ENCODE measurements around the gene NDUFV3.

- TF ChIP-seq, protein P1, sequence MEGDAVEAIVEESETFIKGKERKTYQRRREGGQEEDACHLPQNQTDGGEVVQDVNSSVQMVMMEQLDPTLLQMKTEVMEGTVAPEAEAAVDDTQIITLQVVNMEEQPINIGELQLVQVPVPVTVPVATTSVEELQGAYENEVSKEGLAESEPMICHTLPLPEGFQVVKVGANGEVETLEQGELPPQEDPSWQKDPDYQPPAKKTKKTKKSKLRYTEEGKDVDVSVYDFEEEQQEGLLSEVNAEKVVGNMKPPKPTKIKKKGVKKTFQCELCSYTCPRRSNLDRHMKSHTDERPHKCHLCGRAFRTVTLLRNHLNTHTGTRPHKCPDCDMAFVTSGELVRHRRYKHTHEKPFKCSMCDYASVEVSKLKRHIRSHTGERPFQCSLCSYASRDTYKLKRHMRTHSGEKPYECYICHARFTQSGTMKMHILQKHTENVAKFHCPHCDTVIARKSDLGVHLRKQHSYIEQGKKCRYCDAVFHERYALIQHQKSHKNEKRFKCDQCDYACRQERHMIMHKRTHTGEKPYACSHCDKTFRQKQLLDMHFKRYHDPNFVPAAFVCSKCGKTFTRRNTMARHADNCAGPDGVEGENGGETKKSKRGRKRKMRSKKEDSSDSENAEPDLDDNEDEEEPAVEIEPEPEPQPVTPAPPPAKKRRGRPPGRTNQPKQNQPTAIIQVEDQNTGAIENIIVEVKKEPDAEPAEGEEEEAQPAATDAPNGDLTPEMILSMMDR (IDR thresholded peaks at IDR 0.05): no peak
- TF ChIP-seq POLR2A (IDR thresholded peaks at IDR 0.05): no peak
- no peak for TF ChIP-seq EP300 (IDR thresholded peaks at IDR 0.05)
- TF ChIP-seq POLR2AphosphoS5 (IDR thresholded peaks at IDR 0.05): no peak
These were observed 44.0 kb upstream of the NDUFV3 start for GRCh38 chr21:42848932-42849758.
